GM20000 (cell line): ENCODE results near the gene SPRY2.
"Not testable (repeated sequence)": the region's sequence is repeated elsewhere in the genome, so short reads cannot be mapped to it uniquely, and the experiment has no call there.

Experiments
- DNase-seq: peaks from one replicate; pipeline ENCODE4 v3.0.0; 2012; ENCODE audit warnings: low spot score
- TF ChIP-seq, protein P1 (sequence below): IDR thresholded peaks from 2 replicates; pipeline ENCODE4 v1.5.1; 2012; ENCODE audit warnings: mild to moderate bottlenecking, control low read depth; ENCODE audit errors: extremely low read depth, missing control alignments

Gene SPRY2

GRCh38 chr13:80362481-80362880 is 21.6 kb upstream of the SPRY2 start:
- no peak for DNase-seq
- TF ChIP-seq, protein P1, sequence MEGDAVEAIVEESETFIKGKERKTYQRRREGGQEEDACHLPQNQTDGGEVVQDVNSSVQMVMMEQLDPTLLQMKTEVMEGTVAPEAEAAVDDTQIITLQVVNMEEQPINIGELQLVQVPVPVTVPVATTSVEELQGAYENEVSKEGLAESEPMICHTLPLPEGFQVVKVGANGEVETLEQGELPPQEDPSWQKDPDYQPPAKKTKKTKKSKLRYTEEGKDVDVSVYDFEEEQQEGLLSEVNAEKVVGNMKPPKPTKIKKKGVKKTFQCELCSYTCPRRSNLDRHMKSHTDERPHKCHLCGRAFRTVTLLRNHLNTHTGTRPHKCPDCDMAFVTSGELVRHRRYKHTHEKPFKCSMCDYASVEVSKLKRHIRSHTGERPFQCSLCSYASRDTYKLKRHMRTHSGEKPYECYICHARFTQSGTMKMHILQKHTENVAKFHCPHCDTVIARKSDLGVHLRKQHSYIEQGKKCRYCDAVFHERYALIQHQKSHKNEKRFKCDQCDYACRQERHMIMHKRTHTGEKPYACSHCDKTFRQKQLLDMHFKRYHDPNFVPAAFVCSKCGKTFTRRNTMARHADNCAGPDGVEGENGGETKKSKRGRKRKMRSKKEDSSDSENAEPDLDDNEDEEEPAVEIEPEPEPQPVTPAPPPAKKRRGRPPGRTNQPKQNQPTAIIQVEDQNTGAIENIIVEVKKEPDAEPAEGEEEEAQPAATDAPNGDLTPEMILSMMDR = no peak

- peak; percentile 36 for DNase-seq
- TF ChIP-seq, protein P1 = no peak
These were observed 21.0 kb upstream of the SPRY2 start for GRCh38 chr13:80361883-80362327.

DNA sequence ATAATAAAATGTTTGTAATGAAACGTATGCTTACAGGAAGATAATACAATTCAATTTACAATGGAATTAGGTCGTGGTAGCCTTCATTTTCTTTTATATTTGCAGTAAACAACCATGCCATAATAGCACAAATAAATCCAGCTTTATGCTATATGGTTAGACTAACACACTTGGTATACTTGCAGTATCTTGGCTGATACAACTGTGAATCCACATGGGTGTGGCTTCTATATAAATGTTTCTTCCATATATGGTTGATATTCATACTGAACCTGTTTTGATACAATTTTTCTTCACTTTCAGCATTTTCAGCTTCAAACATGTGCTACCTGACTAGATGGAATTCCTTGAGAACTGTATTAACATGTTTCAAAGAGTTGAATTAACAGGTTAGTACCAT is 20.4 kb upstream of the SPRY2 start:
- TF ChIP-seq, protein P1 = no peak
- no peak for DNase-seq

- TF ChIP-seq, protein P1 = no peak
- no peak for DNase-seq
These were observed 19.5 kb upstream of the SPRY2 start for GRCh38 chr13:80360453-80360800.

- no peak for DNase-seq
- TF ChIP-seq, protein P1 = no peak
These were observed 19.0 kb upstream of the SPRY2 start for GRCh38 chr13:80359778-80360452.

- TF ChIP-seq, protein P1 = no peak
- DNase-seq = no peak
These were observed 18.5 kb upstream of the SPRY2 start for GRCh38 chr13:80359414-80359777.

- DNase-seq = not testable (repeated sequence)
These were observed 14.7 kb upstream of the SPRY2 start for GRCh38 chr13:80355496-80356094.

GRCh38 chr13:80348750-80349149 is 7.8 kb upstream of the SPRY2 start:
- DNase-seq = no peak
- TF ChIP-seq, protein P1 = no peak
